ENCODE data around the gene AIFM3. TPM values are rescaled to one million over a fixed set of nuclear protein-coding genes. Genes with fewer than 3 reads are reported as not detected.
"Not testable (repeated sequence)": the region's sequence is repeated elsewhere in the genome, so short reads cannot be mapped to it uniquely, and the experiment has no call there.

Gene AIFM3
- total RNA-seq, 2 experiments from 2014 or later, result 0.07 to 0.10 TPM

DNA sequence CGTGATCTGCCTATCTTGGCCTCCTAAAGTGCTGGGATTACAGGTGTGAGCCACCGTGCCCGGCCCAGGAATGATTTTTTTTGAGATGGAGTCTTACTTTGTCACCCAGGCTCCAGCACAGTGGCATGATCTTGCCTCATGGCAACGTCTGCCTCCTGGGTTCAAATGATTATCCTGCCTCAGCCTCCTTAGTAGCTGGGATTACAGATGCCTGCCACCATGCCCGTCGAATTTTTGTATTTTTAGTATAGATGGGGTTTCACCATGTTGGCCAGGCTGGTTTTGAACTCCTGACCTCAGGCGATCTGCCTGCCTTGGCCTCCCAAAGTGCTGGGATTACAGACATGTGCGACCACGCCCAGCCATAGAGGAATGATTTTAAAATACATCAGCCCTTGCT, 32.0 kb upstream of the AIFM3 start:
- Mint-ChIP-seq H3K4me1 (ENCODE audit: low read depth) (peaks cover 64% of the 10 kb centered on the region), H3K36me3 (ENCODE audit: low read depth) (peaks cover 47% of the 10 kb centered on the region)
- CTCF ChIA-PET, result interaction anchor here (0.6 kb wide), 1 partner anchor 41 kb away, joined by 5 read pairs; no protein-coding TSS in a partner anchor
- H3K27me3 Mint-ChIP-seq (ENCODE audit: low read depth); DNase-seq; intact Hi-C loops (cut with micrococcal nuclease); H3K4me3 Mint-ChIP-seq; H3K27ac Mint-ChIP-seq; H3K9me3 Mint-ChIP-seq: not testable (repeated sequence)

DNA sequence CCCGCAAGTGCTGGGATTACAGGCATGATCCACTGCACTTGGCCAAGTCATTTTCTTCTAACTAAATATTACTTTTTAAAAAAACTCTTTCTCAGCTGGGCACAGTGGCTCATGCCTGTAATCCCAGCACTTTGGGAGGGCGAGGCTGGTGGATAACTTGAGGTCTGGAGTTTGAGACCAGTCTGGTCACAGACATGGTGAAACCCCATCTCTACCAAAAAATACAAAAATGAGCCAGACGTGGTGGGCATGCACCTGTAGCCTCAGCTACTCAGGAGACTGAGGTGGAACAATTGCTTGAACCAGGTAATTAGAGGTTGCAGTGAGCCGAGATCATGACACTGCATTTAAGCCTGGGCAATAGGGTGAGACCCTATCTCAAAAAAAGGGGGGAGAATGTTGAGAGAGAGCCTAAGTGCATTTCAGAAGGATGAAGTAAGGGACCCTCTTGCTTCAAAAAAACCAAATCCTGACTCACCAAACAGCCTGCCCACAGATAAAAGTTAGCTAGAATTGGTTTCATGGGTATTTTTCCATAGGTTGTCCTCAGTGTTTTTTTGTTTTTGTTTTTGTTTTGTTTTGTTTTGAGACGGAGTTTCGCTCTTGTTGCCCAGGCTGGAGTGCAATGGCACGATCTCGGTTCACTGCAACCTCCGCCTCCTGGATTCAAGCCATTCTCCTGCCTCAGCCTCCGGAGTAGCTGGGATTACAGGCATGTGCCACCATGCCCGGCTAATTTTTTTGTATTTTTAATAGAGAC, 31.1 kb upstream of the AIFM3 start:
- H3K9me3 Mint-ChIP-seq; H3K4me3 Mint-ChIP-seq; CTCF ChIA-PET; H3K27me3 Mint-ChIP-seq (ENCODE audit: low read depth); H3K27ac Mint-ChIP-seq; intact Hi-C loops (cut with micrococcal nuclease); DNase-seq: not testable (repeated sequence)
- peaks cover 72% of the 10 kb centered on the region for H3K4me1 Mint-ChIP-seq (ENCODE audit: low read depth)
- H3K36me3 Mint-ChIP-seq (ENCODE audit: low read depth), result peaks cover 46% of the 10 kb centered on the region

DNA sequence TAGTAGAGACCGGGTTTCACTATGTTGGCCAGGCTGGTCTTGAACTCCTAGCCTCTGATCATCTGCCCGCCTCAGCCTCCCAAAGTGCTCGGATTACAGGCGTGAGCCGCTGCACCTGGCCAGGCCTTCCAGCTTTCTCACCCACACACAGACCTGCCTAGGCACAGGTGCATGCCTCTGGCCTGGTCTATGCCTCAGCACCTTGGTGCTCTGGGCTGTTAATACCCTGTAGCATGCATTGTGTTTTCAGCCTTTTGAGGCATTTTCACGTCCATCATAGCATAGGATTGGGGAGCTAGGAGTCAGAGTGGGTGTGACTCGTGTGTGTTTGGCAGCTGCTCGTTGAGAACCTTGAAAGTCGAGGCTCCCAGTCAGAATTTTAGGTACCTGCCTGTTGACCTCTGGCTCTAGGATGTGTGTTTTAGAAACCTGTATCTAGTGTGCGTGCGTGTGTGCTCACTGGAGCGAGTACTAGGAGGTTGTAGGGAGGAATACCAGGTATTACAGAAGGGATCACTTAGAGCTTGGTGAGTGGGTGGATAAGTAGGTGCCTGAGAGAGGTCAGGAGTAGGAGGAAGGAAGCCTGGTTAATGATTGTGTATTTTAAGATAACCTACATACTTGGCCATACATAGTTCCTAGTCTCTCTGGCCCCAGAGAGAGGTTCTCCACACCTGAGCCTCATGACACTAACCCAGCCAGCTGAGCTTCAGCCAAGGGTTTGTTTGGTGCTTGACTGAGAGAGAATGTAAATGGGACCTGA, 29.8 kb upstream of the AIFM3 start:
- no peak overlapping the region for H3K27ac Mint-ChIP-seq
- CTCF ChIA-PET, result interaction anchor here (1.0 kb wide), 1 partner anchor 16 kb away, joined by 3 read pairs; no protein-coding TSS in a partner anchor
- intact Hi-C loops (cut with micrococcal nuclease), result no loop called here
- no peak for DNase-seq
- peaks cover 50% of the 10 kb centered on the region for H3K36me3 Mint-ChIP-seq (ENCODE audit: low read depth)
- H3K27me3 Mint-ChIP-seq (ENCODE audit: low read depth), result no peaks in the 10 kb centered on the region
- H3K4me1 Mint-ChIP-seq (ENCODE audit: low read depth), result peaks cover 71% of the 10 kb centered on the region
- H3K9me3 Mint-ChIP-seq, result no peaks in the 10 kb centered on the region
- no peak overlapping the region for H3K4me3 Mint-ChIP-seq

DNA sequence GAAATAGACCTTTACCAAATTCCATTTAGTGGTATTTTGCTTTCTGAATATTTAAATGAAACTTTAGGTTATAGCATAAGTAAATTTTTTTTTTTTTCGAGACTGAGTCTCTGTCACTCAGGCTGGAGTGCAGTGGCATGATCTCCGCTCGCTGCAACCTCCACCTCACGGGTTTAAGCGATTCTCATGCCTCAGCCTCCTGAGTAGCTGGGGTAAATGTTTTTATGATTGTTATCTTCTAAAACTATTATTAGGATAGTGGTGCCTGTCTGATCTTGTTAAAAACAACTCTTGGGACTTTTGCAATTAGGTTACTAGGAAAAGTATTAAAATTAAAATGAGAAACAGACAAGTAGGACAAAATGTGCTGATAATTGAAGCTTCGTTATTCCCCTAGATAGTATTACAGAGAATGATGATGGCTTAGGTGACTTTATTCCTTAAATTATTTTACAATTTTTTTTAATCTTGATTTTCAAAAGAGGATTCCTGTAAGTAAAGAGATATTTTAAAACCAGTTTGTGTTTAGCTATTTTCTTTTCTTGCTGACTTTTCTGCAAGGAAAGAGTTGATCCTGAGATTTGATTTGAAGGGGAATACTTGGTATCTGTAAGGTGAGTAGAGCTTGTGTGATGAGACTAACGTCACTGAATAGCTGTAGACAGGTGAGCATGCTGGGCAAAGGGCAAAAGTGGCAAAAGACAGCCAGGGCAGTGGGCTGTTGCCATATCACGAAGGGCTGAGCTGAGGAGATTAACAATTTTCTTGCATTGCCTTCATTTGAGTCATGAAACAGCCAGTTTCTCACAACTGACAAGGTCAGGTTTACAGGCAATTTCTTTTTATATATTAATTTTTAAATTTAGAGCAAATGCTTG, 29.0 kb upstream of the AIFM3 start:
- CTCF ChIA-PET, result interaction anchor here (0.6 to 1.0 kb wide), 2 partner anchors 17 to 84 kb away, joined by 3 read pairs; no protein-coding TSS in a partner anchor
- intact Hi-C loops (cut with micrococcal nuclease), result no loop called here
- H3K27ac Mint-ChIP-seq, result no peak overlapping the region
- no peak overlapping the region for H3K4me3 Mint-ChIP-seq
- H3K9me3 Mint-ChIP-seq, result no peaks in the 10 kb centered on the region
- H3K4me1 Mint-ChIP-seq (ENCODE audit: low read depth), result peaks cover 73% of the 10 kb centered on the region
- no peak for DNase-seq
- no peaks in the 10 kb centered on the region for H3K27me3 Mint-ChIP-seq (ENCODE audit: low read depth)
- H3K36me3 Mint-ChIP-seq (ENCODE audit: low read depth), result peaks cover 52% of the 10 kb centered on the region

DNA sequence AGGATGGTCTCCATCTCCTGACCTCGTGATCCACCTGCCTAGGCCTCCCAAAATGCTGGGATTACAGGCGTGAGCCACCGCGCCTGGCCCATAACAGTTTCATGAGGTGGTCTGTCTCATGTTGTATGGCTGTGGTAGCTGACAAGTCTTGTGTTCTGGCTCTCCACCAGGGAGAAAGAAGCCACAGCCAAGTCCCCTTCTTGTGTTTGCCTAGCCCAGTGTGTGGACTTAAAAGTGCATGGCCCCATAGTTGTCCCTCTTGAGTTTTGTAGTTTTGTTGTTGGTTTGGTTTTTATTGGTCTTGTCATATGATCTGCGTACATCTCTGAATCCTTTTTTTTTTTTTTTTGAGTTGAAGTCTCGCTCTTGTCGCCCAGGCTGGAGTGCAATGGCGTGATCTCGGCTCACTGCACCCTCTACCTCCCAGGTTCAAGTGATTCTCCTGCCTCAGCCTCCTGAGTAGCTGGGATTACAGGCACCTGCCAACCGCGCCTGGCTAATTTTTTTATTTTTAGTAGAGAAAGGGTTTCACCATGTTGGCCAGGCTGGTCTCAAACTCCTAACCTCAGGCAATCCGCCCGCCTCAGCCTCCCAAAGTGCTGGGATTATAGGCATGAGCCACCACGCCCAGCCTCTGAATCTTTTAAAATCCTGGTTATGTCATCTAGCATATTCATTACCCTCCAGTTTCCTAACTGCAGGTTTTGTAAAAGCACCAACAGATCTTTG, 27.4 kb upstream of the AIFM3 start:
- H3K27ac Mint-ChIP-seq; H3K27me3 Mint-ChIP-seq (ENCODE audit: low read depth); H3K9me3 Mint-ChIP-seq; H3K4me3 Mint-ChIP-seq; CTCF ChIA-PET; DNase-seq: not testable (repeated sequence)
- H3K36me3 Mint-ChIP-seq (ENCODE audit: low read depth), result peaks cover 41% of the 10 kb centered on the region
- intact Hi-C loops (cut with micrococcal nuclease), result loop anchor here (10.0 kb wide), 1 partner anchor 125 kb away; no protein-coding TSS in a partner anchor
- peaks cover 72% of the 10 kb centered on the region for H3K4me1 Mint-ChIP-seq (ENCODE audit: low read depth)

DNA sequence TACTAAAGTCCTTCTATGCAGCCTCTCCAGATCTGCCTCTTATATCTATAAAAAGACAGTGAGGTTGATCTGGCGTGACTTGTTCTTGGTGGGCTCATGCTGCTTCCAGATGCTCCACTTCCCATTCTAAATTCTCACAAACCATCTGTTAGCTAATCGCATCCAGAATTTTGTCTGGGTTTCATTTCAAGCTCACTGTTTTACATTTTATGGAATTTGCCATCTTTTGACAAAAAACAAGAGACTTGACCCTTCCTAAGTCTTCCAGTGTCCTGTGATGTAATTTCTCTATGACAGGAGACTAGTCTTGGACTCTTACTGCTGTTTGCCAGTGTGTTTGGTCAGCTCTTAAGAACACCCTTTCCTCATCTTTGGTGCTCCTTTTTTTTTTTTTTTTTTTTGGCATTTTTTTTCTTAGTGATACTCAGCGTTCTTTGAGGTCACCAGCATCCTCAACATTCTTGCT, 26.8 kb upstream of the AIFM3 start:
- CTCF ChIA-PET, result no interaction called here
- peaks cover 72% of the 10 kb centered on the region for H3K4me1 Mint-ChIP-seq (ENCODE audit: low read depth)
- DNase-seq, result no peak
- intact Hi-C loops (cut with micrococcal nuclease), result loop anchor here (10.0 kb wide), 1 partner anchor 125 kb away; no protein-coding TSS in a partner anchor
- H3K27ac Mint-ChIP-seq, result no peak overlapping the region
- no peaks in the 10 kb centered on the region for H3K27me3 Mint-ChIP-seq (ENCODE audit: low read depth)
- H3K36me3 Mint-ChIP-seq (ENCODE audit: low read depth), result peaks cover 36% of the 10 kb centered on the region
- no peak overlapping the region for H3K4me3 Mint-ChIP-seq
- H3K9me3 Mint-ChIP-seq, result no peaks in the 10 kb centered on the region

DNA sequence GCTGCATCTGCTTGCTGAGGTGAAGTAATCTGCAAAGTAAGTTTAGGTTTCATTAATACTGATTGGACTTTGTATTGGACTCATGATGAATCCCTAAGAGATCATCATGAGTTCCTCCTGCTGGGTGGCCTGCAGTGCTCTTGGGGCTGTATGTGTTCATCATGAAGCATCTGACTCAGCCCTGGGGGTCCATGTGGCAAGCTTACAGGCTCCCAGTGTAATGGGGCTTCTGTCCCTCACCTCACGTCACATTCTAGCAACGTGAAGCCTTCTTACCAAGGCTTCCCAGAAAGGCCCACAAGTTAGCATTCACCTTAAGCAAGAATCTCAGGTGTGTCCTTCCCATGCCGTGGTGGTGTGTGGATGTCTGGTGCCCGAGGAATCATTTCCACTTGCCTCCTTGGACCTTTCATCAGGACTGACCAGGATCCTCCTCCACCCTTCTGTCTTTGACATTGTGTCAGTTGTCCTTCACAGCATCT, 26.1 kb upstream of the AIFM3 start:
- H3K27me3 Mint-ChIP-seq (ENCODE audit: low read depth), result no peaks in the 10 kb centered on the region
- CTCF ChIA-PET, result interaction anchor here (0.5 to 0.7 kb wide), 2 partner anchors 10 to 398 kb away, joined by 3 to 8 read pairs; no protein-coding TSS in a partner anchor
- peaks cover 31% of the 10 kb centered on the region for H3K36me3 Mint-ChIP-seq (ENCODE audit: low read depth)
- H3K9me3 Mint-ChIP-seq, result no peaks in the 10 kb centered on the region
- H3K4me3 Mint-ChIP-seq, result no peak overlapping the region
- intact Hi-C loops (cut with micrococcal nuclease), result loop anchor here (10.0 kb wide), 1 partner anchor 126 kb away; no protein-coding TSS in a partner anchor
- no peak overlapping the region for H3K27ac Mint-ChIP-seq
- no peak for DNase-seq
- H3K4me1 Mint-ChIP-seq (ENCODE audit: low read depth), result peaks cover 75% of the 10 kb centered on the region

DNA sequence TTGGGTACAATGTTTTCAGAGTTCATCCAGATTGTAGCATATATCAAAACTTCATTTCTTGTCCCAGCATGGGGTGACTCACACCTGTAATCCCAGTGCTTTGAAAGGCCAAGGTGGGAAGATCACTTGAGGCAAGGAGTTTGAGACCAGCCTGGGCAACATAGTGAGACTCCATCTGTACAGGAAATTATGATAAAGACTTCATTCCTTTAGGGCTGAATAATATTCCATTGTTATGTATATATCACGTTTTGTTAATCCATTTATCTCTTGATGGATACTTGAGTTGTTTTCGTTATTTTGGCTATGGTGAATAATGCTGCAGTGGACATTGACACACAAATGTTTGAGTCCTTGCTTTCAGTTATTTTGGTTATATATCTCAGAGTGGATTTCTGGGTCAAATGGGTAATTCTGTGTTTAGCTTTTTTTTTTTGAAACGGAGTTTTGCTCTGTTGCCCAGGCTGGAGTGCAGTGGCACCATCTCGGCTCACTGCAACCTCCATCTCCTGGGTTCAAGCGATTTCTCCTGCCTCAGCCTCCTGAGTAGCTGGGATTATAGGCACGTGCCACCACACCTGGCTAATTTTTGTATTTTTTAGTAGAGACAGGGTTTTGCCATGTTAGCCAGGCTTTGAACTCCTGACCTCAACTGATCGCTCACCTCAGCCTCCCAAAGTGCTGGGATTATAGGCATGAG, 24.7 kb upstream of the AIFM3 start:
- not testable (repeated sequence) for DNase-seq; H3K27me3 Mint-ChIP-seq (ENCODE audit: low read depth); H3K27ac Mint-ChIP-seq; H3K4me3 Mint-ChIP-seq; H3K9me3 Mint-ChIP-seq
- Mint-ChIP-seq H3K36me3 (ENCODE audit: low read depth) (peaks cover 22% of the 10 kb centered on the region), H3K4me1 (ENCODE audit: low read depth) (peaks cover 70% of the 10 kb centered on the region)
- CTCF ChIA-PET, result interaction anchor here (0.5 kb wide), 1 partner anchor 8 kb away, joined by 3 read pairs; no protein-coding TSS in a partner anchor
- intact Hi-C loops (cut with micrococcal nuclease), result loop anchor here (10.0 kb wide), 1 partner anchor 128 kb away; no protein-coding TSS in a partner anchor

DNA sequence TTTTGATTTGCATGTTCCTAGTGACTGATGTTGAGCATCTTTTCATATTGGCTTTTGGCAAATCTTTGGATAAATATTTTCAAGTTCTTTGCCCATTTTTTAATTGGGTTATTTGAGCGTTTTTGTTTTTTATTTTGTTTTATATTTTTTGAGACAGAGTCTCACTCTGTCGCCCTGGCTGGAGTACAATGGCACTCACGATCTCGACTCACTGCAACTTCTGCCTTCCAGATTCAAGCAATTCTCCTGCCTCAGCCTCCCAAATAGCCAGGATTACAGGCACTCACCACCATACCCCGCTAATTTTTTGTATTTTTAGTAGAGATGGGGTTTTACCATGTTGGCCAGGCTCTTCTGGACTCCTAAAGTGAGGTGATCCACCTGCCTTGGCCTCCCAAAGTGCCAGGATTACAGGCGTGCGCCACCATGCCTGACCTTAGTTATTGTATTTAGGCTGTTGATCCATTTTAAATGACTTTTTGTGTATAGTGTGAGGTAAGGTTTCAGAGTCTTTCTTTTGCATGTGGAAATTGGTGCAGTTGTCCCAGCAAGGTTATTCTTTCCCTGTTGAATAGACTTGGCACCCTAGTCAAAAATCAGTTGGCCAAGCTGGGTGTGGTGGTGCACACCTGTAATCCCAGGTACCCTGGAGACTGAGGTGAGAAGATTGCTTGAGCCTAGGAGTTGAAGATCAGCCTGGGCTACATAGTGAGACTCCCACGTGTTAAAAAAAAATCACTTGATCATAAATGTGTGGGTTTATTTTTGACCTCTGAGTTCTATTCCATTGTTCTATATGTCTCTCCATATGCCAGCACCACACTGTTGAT, 23.7 kb upstream of the AIFM3 start:
- CTCF ChIA-PET, result no interaction called here
- Mint-ChIP-seq H3K4me3 (no peak overlapping the region), H3K9me3 (no peaks in the 10 kb centered on the region), H3K27me3 (ENCODE audit: low read depth) (no peaks in the 10 kb centered on the region), H3K27ac (peak overlapping the region; percentile 14), H3K4me1 (ENCODE audit: low read depth) (peaks cover 71% of the 10 kb centered on the region), H3K36me3 (ENCODE audit: low read depth) (peaks cover 20% of the 10 kb centered on the region)
- no peak for DNase-seq
- intact Hi-C loops (cut with micrococcal nuclease), result loop anchor here (10.0 kb wide), 1 partner anchor 129 kb away; no protein-coding TSS in a partner anchor

DNA sequence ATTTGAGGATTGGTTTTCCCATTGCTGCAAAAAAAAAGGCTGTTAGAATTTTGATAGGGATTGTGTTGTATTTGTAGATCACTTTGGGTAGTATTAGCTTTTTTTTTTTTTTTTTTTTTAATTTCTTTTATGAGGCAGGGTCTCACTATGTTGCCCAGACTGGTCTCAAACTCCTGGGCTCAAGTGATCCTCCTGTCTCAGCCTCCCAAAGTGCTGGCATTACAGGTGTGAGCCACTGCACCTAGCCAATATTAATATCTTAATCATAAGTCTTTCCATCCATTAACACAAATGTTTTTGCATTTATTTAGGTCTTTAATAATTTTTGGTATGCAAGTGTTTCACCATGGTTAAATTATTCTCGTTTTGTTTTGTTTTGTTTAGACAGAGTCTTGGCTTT, 23.0 kb upstream of the AIFM3 start:
- Mint-ChIP-seq H3K9me3 (no peaks in the 10 kb centered on the region), H3K4me3 (no peak overlapping the region), H3K4me1 (ENCODE audit: low read depth) (peaks cover 70% of the 10 kb centered on the region), H3K27me3 (ENCODE audit: low read depth) (no peaks in the 10 kb centered on the region), H3K27ac (peak overlapping the region; percentile 14), H3K36me3 (ENCODE audit: low read depth) (peaks cover 17% of the 10 kb centered on the region)
- DNase-seq, result no peak
- CTCF ChIA-PET, result interaction anchor here (0.7 kb wide), 1 partner anchor 16 kb away, joined by 6 read pairs; no protein-coding TSS in a partner anchor
- intact Hi-C loops (cut with micrococcal nuclease), result loop anchor here (10.0 kb wide), 1 partner anchor 129 kb away; no protein-coding TSS in a partner anchor

All from activated naive CD4-positive, alpha-beta T cell treated with anti-CD3 and anti-CD28 coated beads for 36 hours (primary cell).